ENCODE data around the gene RACGAP1. TPM values are rescaled to one million over a fixed set of nuclear protein-coding genes. Genes with fewer than 3 reads are reported as not detected.

The RACGAP1 gene
- total RNA-seq, 3 donors from 2014 or later = 16.0 to 45.5 (median 34.4) TPM

DNA sequence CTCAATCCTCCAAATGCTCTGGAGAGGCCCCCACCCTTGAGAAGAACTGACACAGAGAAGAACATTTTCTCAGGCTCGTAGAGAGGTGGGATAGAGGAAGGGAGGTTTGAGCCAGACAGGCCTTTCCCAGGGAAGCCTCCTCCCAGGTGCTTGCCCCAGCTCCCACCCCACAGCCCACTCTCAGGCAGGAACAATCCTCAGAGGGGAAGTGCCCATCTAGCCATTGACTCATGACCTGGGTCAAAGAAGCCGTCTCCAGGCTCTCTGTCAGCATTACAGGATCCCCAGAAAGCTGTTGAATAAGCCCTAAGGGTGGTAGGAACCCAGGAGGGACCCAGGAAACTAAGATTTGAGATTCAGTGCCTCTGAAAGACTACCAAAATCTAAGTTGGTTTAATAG is 48.7 kb downstream of the RACGAP1 start:
- no peaks in the 10 kb centered on the region for H3K9me3 ChIP-seq
- no peak overlapping the region for H3K4me3 ChIP-seq

DNA sequence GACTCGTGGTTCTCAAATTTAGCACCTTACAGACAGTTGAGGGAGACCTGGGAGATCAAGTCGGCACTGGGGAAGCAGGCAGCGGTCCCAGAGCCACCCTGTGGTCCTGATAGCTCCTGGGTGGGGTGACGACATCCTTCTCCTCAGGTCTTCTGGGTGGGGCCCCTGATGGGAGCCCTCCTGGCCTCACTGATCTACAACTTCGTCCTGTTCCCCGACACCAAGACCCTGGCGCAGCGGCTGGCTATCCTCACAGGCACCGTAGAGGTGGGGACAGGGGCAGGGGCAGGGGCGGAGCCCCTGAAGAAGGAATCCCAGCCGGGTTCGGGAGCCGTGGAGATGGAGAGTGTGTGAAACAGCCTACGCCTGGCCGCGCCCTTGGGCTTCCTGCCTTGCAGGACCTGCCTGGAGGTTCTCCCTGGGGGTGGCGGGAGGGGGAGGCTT is 50.0 kb downstream of the RACGAP1 start:
- Histone ChIP-seq H3K9me3 (no peaks in the 10 kb centered on the region), H3K4me3 (no peak overlapping the region), H3K4me1 (ENCODE audit: low read depth) (no peaks in the 10 kb centered on the region), H3K36me3 (ENCODE audit: low read depth) (no peaks in the 10 kb centered on the region)
- TF ChIP-seq, protein P1, sequence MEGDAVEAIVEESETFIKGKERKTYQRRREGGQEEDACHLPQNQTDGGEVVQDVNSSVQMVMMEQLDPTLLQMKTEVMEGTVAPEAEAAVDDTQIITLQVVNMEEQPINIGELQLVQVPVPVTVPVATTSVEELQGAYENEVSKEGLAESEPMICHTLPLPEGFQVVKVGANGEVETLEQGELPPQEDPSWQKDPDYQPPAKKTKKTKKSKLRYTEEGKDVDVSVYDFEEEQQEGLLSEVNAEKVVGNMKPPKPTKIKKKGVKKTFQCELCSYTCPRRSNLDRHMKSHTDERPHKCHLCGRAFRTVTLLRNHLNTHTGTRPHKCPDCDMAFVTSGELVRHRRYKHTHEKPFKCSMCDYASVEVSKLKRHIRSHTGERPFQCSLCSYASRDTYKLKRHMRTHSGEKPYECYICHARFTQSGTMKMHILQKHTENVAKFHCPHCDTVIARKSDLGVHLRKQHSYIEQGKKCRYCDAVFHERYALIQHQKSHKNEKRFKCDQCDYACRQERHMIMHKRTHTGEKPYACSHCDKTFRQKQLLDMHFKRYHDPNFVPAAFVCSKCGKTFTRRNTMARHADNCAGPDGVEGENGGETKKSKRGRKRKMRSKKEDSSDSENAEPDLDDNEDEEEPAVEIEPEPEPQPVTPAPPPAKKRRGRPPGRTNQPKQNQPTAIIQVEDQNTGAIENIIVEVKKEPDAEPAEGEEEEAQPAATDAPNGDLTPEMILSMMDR (IDR thresholded peaks at IDR 0.05) = no peak
- ATAC-seq = no peak
- intact Hi-C loops (cut with DNase I, micrococcal nuclease) = no loop called here
- DNase-seq = no peak

More for the DNA sequence above, 48.7 kb downstream of the RACGAP1 start:
- ATAC-seq (no peak), DNase-seq (no peak)
- Histone ChIP-seq H3K36me3 (ENCODE audit: low read depth) (no peaks in the 10 kb centered on the region), H3K4me1 (ENCODE audit: low read depth) (no peaks in the 10 kb centered on the region)
- TF ChIP-seq, protein P1 (IDR thresholded peaks at IDR 0.05) = no peak
- intact Hi-C loops (cut with DNase I, micrococcal nuclease) = no loop called here

DNA sequence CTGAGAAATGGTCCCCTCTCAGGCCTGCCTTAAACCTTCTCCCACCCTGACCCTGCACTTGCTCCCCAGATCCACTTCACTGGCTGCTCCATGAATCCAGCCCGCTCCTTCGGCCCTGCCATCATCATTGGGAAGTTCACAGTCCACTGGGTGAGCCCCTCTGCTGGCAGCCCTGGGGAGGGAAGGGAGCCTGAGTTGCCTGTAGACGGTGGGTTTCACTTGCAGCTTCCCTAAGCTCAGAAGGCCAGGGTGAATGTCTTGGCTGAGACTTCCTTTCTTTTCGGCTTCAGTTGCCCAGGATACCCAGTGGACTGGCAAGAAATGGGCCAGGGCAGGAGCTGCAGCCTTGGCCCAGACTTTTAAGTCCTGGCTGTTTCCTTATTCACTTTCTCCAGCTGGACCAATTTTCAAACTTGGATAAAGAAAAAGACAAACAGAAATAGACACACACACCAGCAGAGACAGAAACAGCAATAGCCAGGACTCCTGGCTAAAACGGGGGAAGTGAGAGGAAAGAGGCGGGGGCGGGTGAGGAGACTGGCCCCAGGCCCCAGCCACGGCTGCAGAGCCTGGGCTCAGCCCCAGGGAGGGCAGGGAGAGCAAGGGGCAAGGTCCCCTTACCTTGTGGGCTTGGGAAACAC is 50.5 kb downstream of the RACGAP1 start:
- Histone ChIP-seq H3K4me1 (ENCODE audit: low read depth) (no peaks in the 10 kb centered on the region), H3K4me3 (no peak overlapping the region), H3K9me3 (no peaks in the 10 kb centered on the region), H3K36me3 (ENCODE audit: low read depth) (no peaks in the 10 kb centered on the region)
- intact Hi-C loops (cut with DNase I, micrococcal nuclease) = loop anchor here in 1 of 2 donors (5.0 kb wide), 1 partner anchor 88 kb away; no protein-coding TSS in a partner anchor
- TF ChIP-seq, protein P1 (IDR thresholded peaks at IDR 0.05) = no peak
- ATAC-seq (no peak), DNase-seq (no peak)

DNA sequence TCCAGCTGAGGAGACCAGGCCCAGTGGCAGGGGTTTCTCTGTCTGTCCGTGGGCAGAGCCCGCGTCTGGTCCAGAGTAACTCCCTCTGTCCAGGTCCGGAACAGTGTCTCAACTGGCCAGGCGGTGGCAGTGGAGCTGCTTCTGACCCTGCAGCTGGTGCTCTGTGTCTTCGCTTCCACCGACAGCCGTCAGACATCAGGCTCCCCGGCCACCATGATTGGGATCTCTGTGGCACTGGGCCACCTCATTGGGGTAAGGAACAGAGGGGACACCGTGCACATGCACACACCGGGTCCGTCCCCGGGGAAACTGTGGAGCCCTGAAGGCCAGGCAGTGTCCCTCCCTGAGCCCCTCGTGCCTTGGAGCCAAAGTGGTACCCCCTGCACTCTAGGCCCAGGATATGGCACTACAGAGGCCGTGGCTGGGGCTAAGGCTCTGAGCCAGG is 51.0 kb downstream of the RACGAP1 start:
- Histone ChIP-seq H3K9me3 (no peaks in the 10 kb centered on the region), H3K36me3 (ENCODE audit: low read depth) (no peaks in the 10 kb centered on the region), H3K4me1 (ENCODE audit: low read depth) (no peaks in the 10 kb centered on the region), H3K4me3 (no peak overlapping the region)
- intact Hi-C loops (cut with DNase I, micrococcal nuclease) = loop anchor here in 1 of 2 donors (5.0 kb wide), 1 partner anchor 88 kb away; no protein-coding TSS in a partner anchor
- DNase-seq = peak in 2 of 3 donors; percentile 59
- ATAC-seq = peak; percentile 76
- TF ChIP-seq, protein P1 (IDR thresholded peaks at IDR 0.05) = peak; percentile 16

DNA sequence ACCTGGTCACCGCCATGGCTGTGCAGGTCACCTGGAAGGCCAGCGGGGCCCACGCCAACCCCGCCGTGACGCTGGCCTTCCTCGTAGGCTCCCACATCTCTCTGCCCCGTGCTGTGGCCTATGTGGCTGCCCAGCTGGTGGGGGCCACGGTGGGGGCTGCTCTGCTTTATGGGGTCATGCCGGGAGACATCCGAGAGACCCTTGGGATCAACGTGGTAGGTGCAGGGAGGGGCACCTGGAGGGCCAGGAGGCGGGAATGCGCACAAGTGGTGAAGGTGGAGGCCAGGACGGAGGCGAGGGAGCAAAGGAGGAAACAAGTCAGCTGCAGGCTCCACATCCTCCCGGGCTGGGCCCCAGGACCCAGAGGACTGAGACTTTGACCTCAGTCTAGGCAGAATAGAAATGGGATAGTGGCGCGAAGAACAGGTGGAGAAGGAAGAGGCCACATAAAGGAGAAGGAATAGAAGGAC is 51.9 kb downstream of the RACGAP1 start:
- Histone ChIP-seq H3K36me3 (ENCODE audit: low read depth) (no peaks in the 10 kb centered on the region), H3K9me3 (no peaks in the 10 kb centered on the region), H3K4me1 (ENCODE audit: low read depth) (no peaks in the 10 kb centered on the region), H3K4me3 (no peak overlapping the region)
- TF ChIP-seq, protein P1 (IDR thresholded peaks at IDR 0.05) = no peak
- intact Hi-C loops (cut with DNase I, micrococcal nuclease) = loop anchor here in 1 of 2 donors (5.0 kb wide), 1 partner anchor 89 kb away; no protein-coding TSS in a partner anchor
- peak; percentile 68 for ATAC-seq
- no peak for DNase-seq
